T-helper 2 cell treated with Interferon-gamma antibody and Interleukin-4, amounts not matched to agents 5 μg/mL and 100 μg/mL, for 36 hours (primary cell): ENCODE results near the gene MTMR6.

ENCODE experiments used
- DNase-seq: peaks from one replicate; pipeline ENCODE4 v3.0.0; 2021; ENCODE audit warnings: low spot score
- H3K27ac Mint-ChIP-seq: one replicate; pipeline ENCODE4 v1.8.0; 2021; ENCODE audit warnings: mild to moderate bottlenecking, mixed read lengths
- H3K27me3 Mint-ChIP-seq: one replicate; pipeline ENCODE4 v1.8.0; 2021; ENCODE audit warnings: low read depth, mixed read lengths
- H3K36me3 Mint-ChIP-seq: one replicate; pipeline ENCODE4 v1.8.0; 2021; ENCODE audit warnings: low read depth, mixed read lengths
- H3K4me1 Mint-ChIP-seq: one replicate; pipeline ENCODE4 v1.8.0; 2021; ENCODE audit warnings: low read depth, mixed read lengths
- H3K4me3 Mint-ChIP-seq: one replicate; pipeline ENCODE4 v1.8.0; 2022; ENCODE audit warnings: mild to moderate bottlenecking, moderate library complexity, mixed read lengths
- H3K9me3 Mint-ChIP-seq: one replicate; pipeline ENCODE4 v1.8.0; 2021; ENCODE audit warnings: mixed read lengths

The MTMR6 gene

DNA sequence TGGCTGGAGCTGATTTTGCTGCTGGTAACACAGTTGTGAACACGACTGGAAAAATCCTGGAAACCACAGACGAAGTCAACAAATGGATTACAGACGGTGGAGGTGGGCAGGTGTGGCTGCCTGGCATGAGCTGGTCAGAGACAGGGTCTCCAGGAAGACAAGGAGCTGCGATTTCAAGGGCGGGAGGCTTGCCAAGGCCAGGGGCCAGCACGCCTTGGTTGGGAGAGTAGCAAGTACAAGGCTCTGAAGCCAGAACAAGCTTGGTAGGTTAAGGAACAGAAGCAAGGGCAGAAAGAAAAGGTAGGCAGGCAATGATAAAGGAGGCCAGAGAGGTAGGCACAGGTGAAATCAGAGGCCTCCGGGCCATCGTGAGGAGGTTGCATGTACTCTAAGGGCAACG, 64.5 kb downstream of the MTMR6 start:
- Mint-ChIP-seq H3K9me3 (no peaks in the 10 kb centered on the region), H3K27me3 (peaks cover 10% of the 10 kb centered on the region), H3K4me1 (peaks cover 2% of the 10 kb centered on the region), H3K4me3 (no peak overlapping the region), H3K27ac (no peak overlapping the region), H3K36me3 (no peaks in the 10 kb centered on the region)
- no peak for DNase-seq

DNA sequence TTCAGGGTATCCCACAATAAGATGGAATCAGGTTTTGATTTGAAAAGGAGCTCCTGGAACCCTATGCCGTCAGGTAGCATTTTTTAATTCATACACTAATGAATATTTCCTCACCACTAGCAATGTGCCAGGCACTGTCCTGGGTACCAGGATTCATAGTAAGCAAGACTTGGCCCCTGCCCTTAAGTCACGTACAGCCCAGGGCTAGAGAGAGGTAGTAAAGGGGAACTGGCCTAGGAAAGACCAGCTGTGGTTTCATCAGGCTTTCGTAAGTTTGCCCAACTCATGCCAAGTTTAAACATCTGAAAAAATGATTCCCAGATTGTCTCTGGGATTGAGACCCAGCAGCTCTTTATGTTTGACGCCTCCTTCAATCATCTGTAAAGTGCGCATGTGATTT, 69.3 kb downstream of the MTMR6 start:
- no peak overlapping the region for H3K27ac Mint-ChIP-seq
- H3K4me1 Mint-ChIP-seq = peaks cover 2% of the 10 kb centered on the region
- no peak overlapping the region for H3K4me3 Mint-ChIP-seq
- H3K27me3 Mint-ChIP-seq = peaks cover 5% of the 10 kb centered on the region
- H3K36me3 Mint-ChIP-seq = no peaks in the 10 kb centered on the region
- no peak for DNase-seq
- no peaks in the 10 kb centered on the region for H3K9me3 Mint-ChIP-seq

DNA sequence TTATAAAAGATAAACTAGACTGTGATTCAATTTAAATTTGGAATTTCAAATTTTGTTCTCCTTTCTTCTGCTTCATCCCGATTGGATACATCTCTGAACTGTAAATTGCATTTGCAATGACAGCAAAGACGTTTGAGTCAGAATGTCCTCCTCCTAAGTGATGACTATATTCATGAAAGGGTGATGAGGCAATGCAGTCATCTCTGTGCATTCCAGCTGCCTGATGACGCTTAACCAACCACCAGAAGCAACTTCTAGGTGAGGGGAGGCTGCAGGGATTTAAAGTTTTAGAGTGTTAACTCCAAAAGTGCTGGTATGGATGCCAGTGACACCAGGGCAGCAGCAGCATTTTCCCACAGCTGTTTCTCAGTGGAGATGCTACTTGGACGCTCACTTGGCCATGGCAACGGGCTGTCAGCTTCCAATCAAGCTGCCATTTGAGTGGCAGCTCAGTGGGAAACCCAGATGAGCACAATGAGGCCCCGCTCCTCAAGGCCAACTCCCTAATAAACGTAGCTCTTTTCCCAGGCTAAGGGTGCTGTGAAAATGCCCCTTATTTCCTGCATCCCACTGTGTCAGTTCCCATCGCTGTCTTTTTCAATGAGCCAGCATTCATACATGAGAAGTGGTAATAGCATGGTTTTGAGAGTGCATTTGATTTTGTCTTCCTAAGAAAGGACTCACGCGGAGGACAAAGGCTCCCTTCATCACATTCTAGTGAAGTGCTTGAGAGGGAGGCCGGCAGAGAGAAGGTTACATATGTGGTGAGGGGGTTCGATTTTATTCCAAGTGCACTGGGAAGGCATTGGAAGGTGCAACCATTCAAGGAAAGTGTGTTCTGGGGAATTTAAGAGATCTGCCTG, 70.0 kb downstream of the MTMR6 start:
- no peak overlapping the region for H3K4me3 Mint-ChIP-seq
- no peaks in the 10 kb centered on the region for H3K9me3 Mint-ChIP-seq
- H3K27ac Mint-ChIP-seq = no peak overlapping the region
- H3K27me3 Mint-ChIP-seq = peaks cover 5% of the 10 kb centered on the region
- no peak for DNase-seq
- H3K36me3 Mint-ChIP-seq = no peaks in the 10 kb centered on the region
- peaks cover 2% of the 10 kb centered on the region for H3K4me1 Mint-ChIP-seq

DNA sequence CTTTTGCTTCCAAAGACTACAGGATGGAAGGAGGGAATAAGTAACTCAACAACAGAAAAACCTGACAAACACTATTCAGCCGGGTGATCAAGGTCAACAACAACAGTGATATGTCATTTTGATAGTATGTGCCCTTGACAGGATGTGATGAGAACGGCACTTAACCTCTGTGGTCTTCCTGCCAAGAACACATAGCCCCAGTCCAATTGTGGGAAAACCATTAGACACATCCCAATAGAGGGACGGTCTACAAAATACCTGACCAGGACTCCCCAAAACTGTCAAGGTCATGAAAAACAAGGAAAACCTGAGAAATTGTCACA, 72.1 kb downstream of the MTMR6 start:
- H3K9me3 Mint-ChIP-seq = no peaks in the 10 kb centered on the region

DNA sequence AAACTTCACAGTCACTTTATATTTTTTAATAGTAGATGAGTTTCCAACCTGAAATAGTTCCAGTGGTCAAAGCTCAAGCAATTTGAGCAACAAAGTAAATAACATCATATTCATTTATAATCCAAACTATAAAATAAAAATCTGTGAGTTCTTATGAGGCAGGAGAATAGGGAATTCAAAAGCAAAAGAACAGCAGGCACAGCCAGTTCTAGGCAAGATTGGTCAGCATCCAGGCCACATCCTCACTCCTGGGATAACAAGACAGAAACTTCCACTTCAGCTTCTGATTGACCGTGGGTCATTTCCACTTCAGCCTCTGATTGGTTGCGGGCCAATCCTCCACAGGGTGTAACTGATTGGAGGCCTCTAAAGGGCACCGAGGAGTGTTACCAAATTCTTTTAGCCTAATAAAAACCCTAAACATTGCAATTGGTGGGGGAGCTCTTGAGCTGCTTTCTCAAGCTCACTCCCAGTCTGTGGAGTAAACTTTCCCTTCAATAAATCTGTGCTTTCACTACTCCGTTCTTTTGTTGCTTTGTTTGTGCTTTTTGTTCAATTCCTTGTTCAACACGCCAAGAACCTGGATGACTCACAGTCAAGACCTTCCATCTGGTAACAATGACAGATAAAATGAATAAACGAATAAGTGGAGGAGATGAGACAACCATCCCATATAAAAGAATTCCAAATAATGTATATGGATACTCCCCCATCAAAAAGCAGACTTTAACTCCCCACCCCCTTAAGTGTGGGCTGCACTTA, 72.6 kb downstream of the MTMR6 start:
- no peak overlapping the region for H3K27ac Mint-ChIP-seq
- H3K9me3 Mint-ChIP-seq = no peaks in the 10 kb centered on the region
- no peaks in the 10 kb centered on the region for H3K27me3 Mint-ChIP-seq
- DNase-seq = no peak
- peaks cover under 1% of the 10 kb centered on the region for H3K4me1 Mint-ChIP-seq
- H3K36me3 Mint-ChIP-seq = no peaks in the 10 kb centered on the region
- H3K4me3 Mint-ChIP-seq = no peak overlapping the region

More for the DNA sequence above, 72.1 kb downstream of the MTMR6 start:
- no peaks in the 10 kb centered on the region for H3K36me3 Mint-ChIP-seq
- no peak overlapping the region for H3K27ac Mint-ChIP-seq
- no peaks in the 10 kb centered on the region for H3K27me3 Mint-ChIP-seq
- peaks cover 2% of the 10 kb centered on the region for H3K4me1 Mint-ChIP-seq
- DNase-seq = no peak
- H3K4me3 Mint-ChIP-seq = no peak overlapping the region

DNA sequence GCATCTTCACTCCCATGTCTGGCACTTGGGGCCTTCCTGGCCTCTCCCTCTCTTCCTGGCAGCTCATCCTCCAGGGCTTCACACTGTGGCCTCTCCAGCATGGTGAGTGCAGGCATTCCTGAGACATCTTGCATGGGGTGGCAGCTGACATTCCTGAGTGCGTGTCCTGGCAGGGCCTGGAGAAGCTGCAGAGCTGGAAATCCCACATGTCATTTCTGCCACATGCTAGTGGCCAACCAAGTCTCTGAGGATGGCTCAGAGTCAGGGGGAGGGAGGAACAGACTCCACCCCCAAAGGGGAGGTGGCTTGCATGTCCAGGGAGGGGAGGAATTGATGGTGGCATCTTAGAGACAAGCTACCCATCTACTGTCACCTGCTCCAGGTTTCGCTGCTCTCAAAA, 73.6 kb downstream of the MTMR6 start:
- Mint-ChIP-seq H3K27me3 (no peaks in the 10 kb centered on the region), H3K36me3 (no peaks in the 10 kb centered on the region), H3K4me1 (no peaks in the 10 kb centered on the region), H3K4me3 (no peak overlapping the region), H3K27ac (no peak overlapping the region), H3K9me3 (no peaks in the 10 kb centered on the region)
- no peak for DNase-seq

DNA sequence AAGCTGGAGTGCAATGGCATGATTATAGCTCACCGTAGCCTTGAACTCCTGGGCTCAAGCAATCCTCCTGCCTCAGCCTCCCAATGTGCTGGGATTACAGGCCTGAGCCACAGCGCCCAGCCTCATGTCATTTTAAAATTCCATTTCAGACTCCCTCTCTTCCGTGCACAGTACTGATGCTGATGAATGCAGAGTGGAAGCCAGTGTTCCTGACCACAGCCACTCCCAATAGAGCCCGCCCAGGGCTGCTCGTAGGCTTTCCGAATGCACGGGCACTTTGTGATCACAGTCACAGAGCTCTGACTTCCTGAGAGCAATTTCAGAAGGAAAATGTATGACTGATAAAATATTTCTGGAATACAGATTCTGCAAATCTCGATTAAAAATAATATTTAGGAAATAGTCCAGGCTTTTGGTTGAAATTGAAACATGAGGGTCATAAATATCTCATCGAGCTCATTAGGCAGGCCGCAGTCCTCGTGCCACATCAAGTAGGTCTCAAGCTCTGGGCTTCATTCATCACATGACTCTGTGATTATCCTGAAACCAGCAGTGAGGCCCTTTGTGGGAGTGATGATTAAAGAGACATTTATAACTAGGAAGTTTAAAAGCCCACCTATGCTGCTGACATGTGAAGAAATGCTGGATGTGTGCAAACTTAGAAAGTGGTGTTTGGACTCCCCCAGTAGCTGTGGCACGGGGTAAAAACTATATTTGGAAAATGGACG, 76.3 kb downstream of the MTMR6 start:
- Mint-ChIP-seq H3K4me3 (no peak overlapping the region), H3K27me3 (peaks cover 5% of the 10 kb centered on the region), H3K27ac (no peak overlapping the region), H3K36me3 (no peaks in the 10 kb centered on the region), H3K4me1 (no peaks in the 10 kb centered on the region), H3K9me3 (no peaks in the 10 kb centered on the region)
- no peak for DNase-seq

DNA sequence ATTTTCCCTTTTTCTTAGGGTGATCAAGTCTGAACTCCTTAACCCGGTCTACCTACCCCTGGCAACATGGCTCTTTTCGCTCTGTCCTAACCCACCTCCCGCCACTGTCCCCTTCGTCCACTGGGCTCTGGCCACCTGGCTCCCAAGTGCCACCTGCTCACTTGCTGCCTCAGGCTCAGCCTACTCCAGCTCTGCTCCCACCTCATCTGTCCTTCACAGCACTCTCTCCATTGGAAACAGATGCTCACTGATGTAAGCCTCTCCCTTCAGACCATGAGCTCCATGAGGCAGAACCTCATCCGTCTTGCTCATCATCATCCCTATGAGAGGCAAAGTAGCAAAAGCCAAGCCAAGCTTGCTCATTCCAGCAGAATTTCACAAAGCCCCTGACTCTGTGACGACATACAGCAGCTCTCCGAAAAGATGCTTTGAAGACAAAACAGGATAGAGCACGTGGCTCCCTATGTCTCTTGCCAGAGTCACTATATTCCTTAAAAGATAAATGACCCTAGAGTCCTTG, 79.9 kb downstream of the MTMR6 start:
- H3K9me3 Mint-ChIP-seq = no peaks in the 10 kb centered on the region
- H3K27me3 Mint-ChIP-seq = peaks cover 7% of the 10 kb centered on the region
- H3K27ac Mint-ChIP-seq = no peak overlapping the region
- H3K36me3 Mint-ChIP-seq = no peaks in the 10 kb centered on the region
- H3K4me3 Mint-ChIP-seq = no peak overlapping the region
- no peak for DNase-seq
- H3K4me1 Mint-ChIP-seq = no peaks in the 10 kb centered on the region

DNA sequence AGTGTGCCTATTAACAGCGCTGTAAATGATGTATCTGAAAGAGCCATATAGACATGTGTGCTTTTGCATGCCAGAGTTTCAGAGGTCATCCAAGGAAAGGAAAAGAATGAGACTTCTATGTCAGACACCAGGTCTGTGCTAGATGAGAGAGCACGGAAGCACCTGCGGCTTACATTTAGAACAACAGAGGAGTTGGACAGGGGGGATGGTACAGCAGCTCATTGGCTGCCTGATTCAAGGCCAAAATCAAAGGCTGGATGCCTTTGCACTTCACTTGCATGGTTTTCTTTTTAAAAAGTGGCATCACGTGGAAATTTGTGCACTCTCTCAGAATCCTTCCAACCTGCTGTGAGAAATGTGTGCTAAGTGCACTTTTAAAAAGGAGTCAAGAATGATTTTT, 82.4 kb downstream of the MTMR6 start:
- no peaks in the 10 kb centered on the region for H3K36me3 Mint-ChIP-seq
- no peak overlapping the region for H3K27ac Mint-ChIP-seq
- no peak overlapping the region for H3K4me3 Mint-ChIP-seq
- no peaks in the 10 kb centered on the region for H3K4me1 Mint-ChIP-seq
- H3K27me3 Mint-ChIP-seq = peaks cover 7% of the 10 kb centered on the region
- no peak for DNase-seq
- H3K9me3 Mint-ChIP-seq = no peaks in the 10 kb centered on the region

DNA sequence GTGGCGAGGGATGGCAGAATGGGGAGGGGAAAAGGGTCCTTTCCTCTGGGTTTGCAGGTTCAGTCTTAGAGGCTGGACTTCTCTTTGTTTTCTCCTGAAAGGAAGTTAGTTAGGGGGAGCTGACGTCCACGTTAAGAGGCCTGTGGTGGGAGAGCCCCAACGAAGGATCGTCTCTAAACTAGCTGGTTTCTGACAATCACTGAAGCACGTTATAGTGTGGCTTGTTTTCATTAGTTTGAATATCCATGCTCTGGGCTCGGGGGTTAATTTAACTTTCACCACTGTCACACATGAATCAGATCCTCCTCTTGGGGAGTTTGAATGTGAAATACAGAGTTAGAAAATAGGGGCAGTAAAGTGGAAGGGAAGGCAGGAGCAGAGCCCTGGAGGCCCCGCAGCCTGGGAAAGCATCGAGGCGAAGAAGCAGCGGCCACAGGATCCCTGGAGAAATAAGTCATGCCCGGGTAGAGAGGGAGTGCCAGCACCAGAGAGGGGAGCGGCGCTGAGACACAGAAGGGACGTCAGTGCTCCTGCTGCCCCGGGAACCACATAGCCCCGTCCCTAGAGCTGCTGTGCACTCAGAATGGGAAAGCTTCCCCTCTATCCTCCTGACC, 84.1 kb downstream of the MTMR6 start:
- Mint-ChIP-seq H3K9me3 (no peaks in the 10 kb centered on the region), H3K27me3 (peaks cover 7% of the 10 kb centered on the region), H3K36me3 (no peaks in the 10 kb centered on the region), H3K4me3 (no peak overlapping the region), H3K4me1 (no peaks in the 10 kb centered on the region), H3K27ac (no peak overlapping the region)
- no peak for DNase-seq

DNA sequence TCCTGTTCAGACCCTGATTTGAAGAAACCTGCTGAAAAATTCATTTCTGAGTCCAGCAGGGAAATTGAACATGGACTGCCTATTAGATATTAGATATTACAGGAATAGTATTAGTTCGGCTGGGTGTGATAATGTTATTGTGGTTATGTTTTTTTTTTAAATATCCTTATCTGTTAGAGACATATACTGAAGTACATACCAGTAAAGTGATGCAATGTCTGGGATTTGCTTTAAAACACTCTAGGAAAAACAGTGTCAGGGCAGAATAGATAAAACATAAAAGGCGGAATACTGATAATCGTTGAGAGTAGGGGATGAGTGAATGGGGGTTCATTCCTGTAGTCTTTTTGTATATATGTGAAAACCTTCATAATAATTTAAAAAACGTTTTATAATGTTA, 86.5 kb downstream of the MTMR6 start:
- Mint-ChIP-seq H3K4me1 (no peaks in the 10 kb centered on the region), H3K27me3 (no peaks in the 10 kb centered on the region), H3K9me3 (no peaks in the 10 kb centered on the region), H3K36me3 (no peaks in the 10 kb centered on the region), H3K27ac (no peak overlapping the region), H3K4me3 (no peak overlapping the region)
- DNase-seq = no peak

DNA sequence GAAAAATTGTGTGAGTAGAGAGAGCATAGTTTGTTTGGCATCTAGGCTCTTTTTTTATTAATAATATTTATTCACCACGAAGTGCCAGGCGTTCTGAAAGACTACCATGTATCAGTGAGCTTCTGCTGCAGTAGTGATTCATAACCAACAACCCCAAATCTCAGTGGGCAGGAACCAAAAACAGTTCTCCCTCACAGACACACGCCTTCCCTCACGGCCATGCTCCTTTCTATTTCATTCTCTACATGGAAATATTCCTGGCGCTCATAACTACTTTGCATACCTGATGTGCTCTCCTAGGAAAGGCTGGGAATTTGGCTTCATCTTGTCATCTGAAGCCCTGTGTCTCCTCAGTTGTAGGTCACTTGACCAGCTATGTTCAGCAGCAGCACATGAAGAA, 88.6 kb downstream of the MTMR6 start:
- Mint-ChIP-seq H3K9me3 (no peaks in the 10 kb centered on the region), H3K4me3 (no peak overlapping the region), H3K36me3 (no peaks in the 10 kb centered on the region), H3K27ac (no peak overlapping the region), H3K27me3 (peaks cover 2% of the 10 kb centered on the region), H3K4me1 (no peaks in the 10 kb centered on the region)
- no peak for DNase-seq

DNA sequence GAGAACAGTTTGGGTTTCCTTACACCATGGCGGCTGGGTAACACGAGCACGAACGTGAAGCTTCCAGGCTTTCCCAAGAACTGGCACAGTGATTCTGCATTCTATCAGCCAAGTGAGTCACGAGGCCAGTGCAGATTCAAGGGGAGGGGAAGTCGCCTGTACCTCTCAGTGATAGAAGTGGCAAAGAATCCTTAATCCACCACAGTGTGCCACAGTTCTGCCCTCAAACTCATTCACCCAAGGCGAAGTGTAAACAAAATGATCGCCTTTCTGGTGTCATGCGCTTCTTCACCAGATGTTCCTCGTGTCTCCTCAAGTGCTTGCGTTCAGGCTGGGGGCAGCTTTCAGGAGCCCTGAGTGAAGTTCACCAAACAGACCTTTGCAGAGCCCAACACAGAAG, 90.3 kb downstream of the MTMR6 start:
- Mint-ChIP-seq H3K9me3 (no peaks in the 10 kb centered on the region), H3K36me3 (no peaks in the 10 kb centered on the region), H3K27me3 (peaks cover 10% of the 10 kb centered on the region), H3K4me3 (no peak overlapping the region), H3K4me1 (no peaks in the 10 kb centered on the region), H3K27ac (no peak overlapping the region)
- no peak for DNase-seq
